CD4-positive, alpha-beta T cell treated with Interleukin-2 at 100 ng/mL for 4 hours (primary cell): ENCODE results near the gene PRXL2B.

Experiments
- DNase-seq: peaks from one replicate; pipeline ENCODE4 v3.0.0-alpha.2; 2020; ENCODE audit warnings: low spot score

Gene PRXL2B

GRCh38 chr1:2597441-2598328 lies 11.1 kb downstream of the PRXL2B start:
- no peak for DNase-seq

GRCh38 chr1:2598329-2598931 lies 11.9 kb downstream of the PRXL2B start:
- DNase-seq: no peak

GRCh38 chr1:2601721-2602303 lies 15.2 kb downstream of the PRXL2B start:
- DNase-seq: no peak

- DNase-seq: no peak
Observed at GRCh38 chr1:2602311-2602835, 15.8 kb downstream of the PRXL2B start.

GRCh38 chr1:2602866-2603520 lies 16.4 kb downstream of the PRXL2B start:
- no peak for DNase-seq

- no peak for DNase-seq
Observed at GRCh38 chr1:2603521-2604155, 17.1 kb downstream of the PRXL2B start.

- DNase-seq: no peak
Observed at GRCh38 chr1:2604156-2604843, 17.7 kb downstream of the PRXL2B start.

GRCh38 chr1:2604844-2605508 lies 18.4 kb downstream of the PRXL2B start:
- DNase-seq: no peak

GRCh38 chr1:2605509-2606395 lies 19.2 kb downstream of the PRXL2B start:
- DNase-seq: no peak

GRCh38 chr1:2606396-2606880 lies 19.9 kb downstream of the PRXL2B start:
- DNase-seq: no peak

GRCh38 chr1:2606881-2607621 lies 20.5 kb downstream of the PRXL2B start:
- DNase-seq: no peak

GRCh38 chr1:2607641-2608091 lies 21.1 kb downstream of the PRXL2B start:
- DNase-seq: no peak

GRCh38 chr1:2609319-2610035 lies 22.9 kb downstream of the PRXL2B start:
- no peak for DNase-seq

- no peak for DNase-seq
Observed at GRCh38 chr1:2610036-2610959, 23.7 kb downstream of the PRXL2B start.

GRCh38 chr1:2611031-2611501 lies 24.5 kb downstream of the PRXL2B start:
- DNase-seq: no peak

GRCh38 chr1:2611621-2612437 lies 25.3 kb downstream of the PRXL2B start:
- no peak for DNase-seq
